GM12878 (cell line): ENCODE data around the gene SMIM20. TPM values are rescaled to one million over a fixed set of nuclear protein-coding genes. Genes with fewer than 3 reads are reported as not detected.

Experiments
- ATAC-seq: fragments of 200-7000 bp; cut with Tn5 transposase; 3 replicates; pipeline ENCODE4 v1.9.1; 2020; ENCODE audit warnings: mild to moderate bottlenecking, moderate library complexity
- BruUV-seq: library from RNA; stranded (reverse); fragments of 400-500 nt; replicated peaks from 2 replicates; lab custom pipeline; 2021; lab: Mats Ljungman, UMichigan
- CTCF ChIA-PET: fragments of 300-600 bp; sonication (Branson Sonifier 250); formaldehyde crosslinking; extraction: SDS; loops from one replicate; lab custom pipeline; 2021; ENCODE audit warnings: inconsistent platforms; lab: Yijun Ruan, JAX
- POLR2A ChIA-PET: fragments of 350-600 bp; formaldehyde crosslinking; extraction: SDS; loops from one replicate; lab custom pipeline; 2021; ENCODE audit warnings: inconsistent platforms; lab: Charles Lee
- RAD21 ChIA-PET: fragments of 300-600 bp; sonication (Branson Sonifier 250); formaldehyde crosslinking; loops from one replicate; lab custom pipeline; 2023; ENCODE audit warnings: antibody characterized with exemption; ENCODE audit not compliant: unreplicated experiment; lab: Charles Lee
- SMC1A ChIA-PET: fragments of 300-600 bp; sonication (Branson Sonifier 250); formaldehyde crosslinking; loops from one replicate; lab custom pipeline; 2023; ENCODE audit not compliant: unreplicated experiment, uncharacterized antibody; lab: Charles Lee
- DNase-seq: peaks from one replicate; pipeline ENCODE4 v3.0.0-alpha.2; 2011; ENCODE audit warnings: low read depth, low spot score
- FAIRE-seq: peaks from 3 replicates; lab custom pipeline; 2011; peaks lifted over from hg19 to GRCh38; lab: Jason Lieb, UNC
- H2AFZ ChIP-seq: 2 replicates; pipeline ENCODE4 v1.6.0; 2011; ENCODE audit warnings: low read depth, low read length, control low read depth; ENCODE audit not compliant: control insufficient read depth
- H3K27ac ChIP-seq: 2 replicates; pipeline ENCODE4 v1.5.1; 2011; ENCODE audit warnings: control low read depth; ENCODE audit not compliant: control insufficient read depth, insufficient read depth
- H3K27me3 ChIP-seq, 2 experiments: replicated peaks in 1 of 2; 2 replicates each; pipeline versions ENCODE4 v1.6.0 to v1.6.1; 2011; ENCODE audit warnings: low read length in 1 of 2; ENCODE audit not compliant: control insufficient read depth in 2 of 2, insufficient read depth in 2 of 2
- H3K36me3 ChIP-seq, 2 experiments: 2 replicates each; pipeline ENCODE4 v1.5.1; 2011; ENCODE audit warnings: low read length in 1 of 2; ENCODE audit not compliant: control insufficient read depth in 2 of 2, insufficient read depth in 2 of 2
- H3K4me1 ChIP-seq: 2 replicates; pipeline ENCODE4 v1.6.1; 2011; ENCODE audit warnings: mild to moderate bottlenecking, low read length, moderate library complexity, mixed read lengths; ENCODE audit not compliant: control insufficient read depth, insufficient read depth
- H3K4me2 ChIP-seq: 2 replicates; pipeline ENCODE4 v1.6.0; 2011; ENCODE audit warnings: control low read depth; ENCODE audit not compliant: control insufficient read depth, insufficient read depth
- H3K4me3 ChIP-seq: fragments of 200-600 bp; sonication (generic); 2 replicates; pipeline ENCODE4 v1.5.1; 2016
- H3K79me2 ChIP-seq: 2 replicates; pipeline ENCODE4 v1.6.0; 2011; ENCODE audit warnings: low read length; ENCODE audit not compliant: control insufficient read depth, insufficient read depth
- H3K9ac ChIP-seq: 2 replicates; pipeline ENCODE4 v1.8.0; 2011; ENCODE audit warnings: low read length, control low read depth, mixed read lengths; ENCODE audit not compliant: control insufficient read depth, insufficient read depth
- H3K9me3 ChIP-seq: replicated peaks from 3 replicates; pipeline ENCODE4 v1.5.1; 2011; ENCODE audit warnings: mild to moderate bottlenecking, low read length; ENCODE audit not compliant: control insufficient read depth, insufficient read depth
- H4K20me1 ChIP-seq: 2 replicates; pipeline ENCODE4 v1.6.0; 2011; ENCODE audit not compliant: control insufficient read depth, insufficient read depth
- ATF2 ChIP-seq: IDR thresholded peaks from 2 replicates; pipeline ENCODE4 v1.6.1; 2012; ENCODE audit warnings: low read length, inconsistent platforms
- ATF3 ChIP-seq: IDR thresholded peaks from 2 replicates; pipeline ENCODE4 v1.6.1; 2011; ENCODE audit warnings: low read depth, mild to moderate bottlenecking, low read length, moderate library complexity, borderline replicate concordance; ENCODE audit errors: extremely low read depth
- CHD2 ChIP-seq: IDR thresholded peaks from 2 replicates; pipeline ENCODE4 v1.6.1; 2011; ENCODE audit warnings: low read depth, low read length, improper control_type of control experiment, borderline replicate concordance
- ELK1 ChIP-seq: IDR thresholded peaks from 2 replicates; pipeline ENCODE4 v1.6.1; 2012; ENCODE audit warnings: low read depth, low read length, improper control_type of control experiment
- JUNB ChIP-seq: IDR thresholded peaks from 2 replicates; pipeline ENCODE4 v1.6.1; 2016; ENCODE audit warnings: antibody characterized with exemption, mild to moderate bottlenecking
- LARP7 ChIP-seq: fragments of 450-650 bp; IDR thresholded peaks from 2 replicates; pipeline ENCODE4 v1.6.1; 2017; ENCODE audit warnings: mild to moderate bottlenecking
- PAX8 ChIP-seq: fragments of 450-650 bp; IDR thresholded peaks from 2 replicates; pipeline ENCODE4 v1.6.1; 2017; ENCODE audit warnings: mild to moderate bottlenecking, moderate library complexity
- RELB ChIP-seq: fragments of 450-650 bp; IDR thresholded peaks from 2 replicates; pipeline ENCODE4 v1.6.1; 2017; ENCODE audit warnings: low read depth, mild to moderate bottlenecking, moderate library complexity
- SREBF1 ChIP-seq: IDR thresholded peaks from 2 replicates; pipeline ENCODE4 v1.6.1; 2012; ENCODE audit warnings: mild to moderate bottlenecking, low read length
- STAT3 ChIP-seq: IDR thresholded peaks from 2 replicates; pipeline ENCODE4 v1.6.1; 2011; ENCODE audit warnings: low read depth, low read length, improper control_type of control experiment
- WGBS: methylation state at CpG from one replicate; pipeline ENCODE4 v1.1.6; 2016; ENCODE audit warnings: low lambda C conversion rate; ENCODE audit not compliant: insufficient replicate concordance, insufficient coverage; ENCODE audit errors: missing lambda C conversion rate; 5-methylcytosine and 5-hydroxymethylcytosine counted together
- in situ Hi-C: fragments of 300-500 bp; cut with MboI; formaldehyde crosslinking; loops from 9 replicates; pipeline ENCODE4 v1.14.3; 2018; ENCODE audit warnings: mixed read lengths
- intact Hi-C: fragments of 100-400 bp; cut with micrococcal nuclease; formaldehyde crosslinking; loops from one replicate; pipeline ENCODE4 v1.14.2; 2022; ENCODE audit not compliant: unreplicated experiment
- polyA plus RNA-seq, 11 experiments: library from polyadenylated mRNA; depleted of rRNA in 4 of 11; unstranded in 6 of 11; stranded (reverse) in 5 of 11; fragments of >200 nt; fragmentation: Nextera tagmentation in 4 of 11; fragmentation: Illumina TruSeq in 1 of 11; extraction: Ambion mirVana in 4 of 11; extraction: Trizol in 1 of 11; gene quantifications; 1 replicate in 1 of 11; 2 replicates in 10 of 11; pipeline versions ENCODE4 v1.2.1 to v1.2.3, GENCODE V29; 2011 to 2016; ENCODE audit warnings: inconsistent platforms in 2 of 11, missing spikeins in 2 of 11, low read depth in 1 of 11
- total RNA-seq, 4 experiments: library from RNA; depleted of rRNA in 3 of 4; stranded (reverse); fragments of >200 nt in 3 of 4; fragmentation: Illumina TruSeq in 1 of 4; extraction: Trizol in 1 of 4; gene quantifications; 2 replicates each; pipeline versions ENCODE4 v1.2.1 to v1.2.3, GENCODE V29; 2013 to 2021

Gene SMIM20
- total and polyA plus RNA-seq, 10 of the 15 experiments (the other 5 are each of a cell fraction or from before 2014, with no cell fraction given), result 17.3 to 38.0 (median 28.8) TPM

- TF ChIP-seq ATF3, result no peak
- no peak for TF ChIP-seq STAT3
These were observed 7.9 kb downstream of the SMIM20 start (continued) for GRCh38 chr4:25921922-25922321.

GRCh38 chr4:25922812-25923369 is 8.9 kb downstream of the SMIM20 start:
- no peak for FAIRE-seq
- 83% methylated on average over 4 of the region's 4 CpGs for WGBS
- in situ Hi-C loops, result no loop called here

More at GRCh38 chr4:25922812-25923369, 8.9 kb downstream of the SMIM20 start:
- H3K36me3 ChIP-seq, result no peaks in the 10 kb centered on the region
- DNase-seq (no peak), ATAC-seq (no peak)
- TF ChIP-seq SREBF1 (no peak), PAX8 (no peak), LARP7 (no peak), CHD2 (no peak), ELK1 (no peak), RELB (no peak), JUNB (no peak), ATF2 (no peak)
- CTCF ChIA-PET, result interaction anchor here (1.1 kb wide), 1 partner anchor 41 kb away, joined by 4 read pairs; no protein-coding TSS in a partner anchor
- no peak overlapping the region for H2AFZ ChIP-seq
- POLR2A ChIA-PET, result no interaction called here
- H3K4me3 ChIP-seq, result no peak overlapping the region
- no peaks in the 10 kb centered on the region for H3K4me1 ChIP-seq
- H3K9ac ChIP-seq, result no peak overlapping the region
- no peaks in the 10 kb centered on the region for H4K20me1 ChIP-seq
- SMC1A ChIA-PET, result interaction anchor here (1.3 to 1.6 kb wide), 2 partner anchors 11 to 66 kb away, joined by 4 read pairs; no protein-coding TSS in a partner anchor
- no peak overlapping the region for H3K27ac ChIP-seq
- no TSS peak for BruUV-seq
- no peak overlapping the region for H3K4me2 ChIP-seq
- H3K27me3 ChIP-seq, result no peaks in the 10 kb centered on the region
- no peaks in the 10 kb centered on the region for H3K9me3 ChIP-seq
- no peaks in the 10 kb centered on the region for H3K79me2 ChIP-seq
- intact Hi-C loops, result no loop called here
- RAD21 ChIA-PET, result no interaction called here
